DND-41 (cell line): ENCODE results near the gene VASP.

Experiments
- CTCF ChIP-seq: IDR thresholded peaks from 2 replicates; pipeline ENCODE4 v1.5.1; 2012; ENCODE audit warnings: borderline replicate concordance, low read length, moderate library complexity, mild to moderate bottlenecking; ENCODE audit not compliant: poor library complexity, severe bottlenecking; ENCODE audit errors: extremely low read depth
- EZH2 ChIP-seq: IDR thresholded peaks from 3 replicates; pipeline ENCODE4 v1.6.1; 2012; ENCODE audit warnings: borderline replicate concordance, low read depth, mild to moderate bottlenecking, moderate library complexity, low read length, inconsistent platforms; ENCODE audit not compliant: severe bottlenecking

DNA sequence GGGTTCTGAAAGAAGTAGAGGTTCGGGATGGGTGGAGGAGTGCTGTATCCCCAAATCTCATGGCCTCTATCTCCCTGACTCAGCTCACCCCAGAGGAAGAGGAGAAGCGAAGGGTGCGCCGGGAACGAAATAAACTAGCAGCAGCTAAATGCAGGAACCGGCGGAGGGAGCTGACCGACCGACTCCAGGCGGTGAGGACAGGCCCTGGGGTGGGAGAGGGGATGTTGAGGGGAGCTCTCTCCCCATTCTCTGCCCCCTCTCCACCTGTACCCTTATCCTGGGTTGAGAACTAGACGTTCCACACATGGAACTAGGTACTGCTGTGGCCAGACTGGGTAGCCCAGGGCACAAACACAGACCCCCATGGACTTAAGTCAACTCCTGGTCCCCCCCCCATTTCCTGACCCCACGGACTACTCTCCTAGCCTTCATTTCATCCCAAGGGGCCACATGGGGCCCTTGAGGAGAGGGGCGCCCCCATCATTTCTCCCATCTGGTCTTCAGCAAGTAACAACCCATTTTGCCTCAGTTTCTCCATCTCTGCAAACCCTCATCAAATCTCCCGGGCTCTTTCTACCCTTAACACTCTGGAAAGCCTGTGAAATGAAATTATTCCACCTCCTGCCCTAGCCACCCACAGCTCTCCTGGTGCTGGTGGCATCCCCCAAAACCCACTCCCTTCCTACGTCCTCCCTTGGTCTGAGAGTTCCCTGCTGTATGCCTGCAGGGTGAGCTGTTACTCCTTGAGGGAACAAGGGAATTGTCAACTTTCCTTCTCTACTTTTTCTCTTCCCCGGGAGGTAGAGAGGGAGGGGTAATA is 36.0 kb upstream of the VASP start:
- TF ChIP-seq CTCF (no peak), EZH2 (no peak)
